ENCODE results near the gene STAMBP. TPM values are rescaled to one million over a fixed set of nuclear protein-coding genes. Genes with fewer than 3 reads are reported as not detected.
"Not testable (repeated sequence)": the region's sequence is repeated elsewhere in the genome, so short reads cannot be mapped to it uniquely, and the experiment has no call there.

The STAMBP gene
- polyA plus RNA-seq, 4 donors: 57.8 to 64.6 (median 61.6) TPM

DNA sequence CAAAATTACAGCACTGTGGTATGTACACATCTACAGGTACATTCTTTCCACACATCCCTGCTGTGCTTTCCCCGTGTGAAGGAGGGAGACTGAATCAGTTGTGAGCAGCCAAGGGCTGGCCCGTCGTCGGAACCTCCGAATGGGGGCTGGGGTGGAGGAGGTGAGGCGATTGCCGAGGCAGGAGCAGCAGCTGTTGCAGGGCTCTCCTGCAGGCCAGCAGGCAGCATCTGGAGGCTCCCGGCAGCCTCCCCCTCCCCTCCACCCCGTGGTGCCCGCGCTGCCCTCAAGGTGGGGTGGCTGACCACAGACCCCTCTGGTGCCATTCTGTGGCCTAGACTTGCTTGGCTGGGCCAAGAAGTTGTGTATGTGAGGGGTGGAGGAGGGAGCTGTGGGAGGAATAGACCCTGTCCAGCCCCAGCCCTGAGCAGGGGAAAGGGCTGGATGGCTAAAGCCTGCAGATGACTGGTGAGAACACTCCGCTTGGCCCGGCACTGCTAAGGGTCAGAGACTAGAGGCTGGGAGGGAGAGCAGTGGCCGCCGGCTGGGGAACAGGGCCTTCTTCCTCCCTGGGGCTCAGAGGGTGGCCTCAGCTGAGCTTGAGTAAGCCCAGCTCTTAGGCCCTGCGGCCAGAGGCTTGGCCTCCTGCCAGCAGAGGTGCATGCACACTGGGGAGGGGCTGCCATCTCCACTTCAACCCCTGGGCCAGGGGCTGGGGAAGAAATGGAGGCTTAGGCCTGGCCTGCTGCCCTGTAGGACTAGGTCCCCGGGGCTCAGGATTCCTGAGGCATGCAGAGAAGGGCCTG, 7.6 kb downstream of the STAMBP start:
- DNase-seq (ENCODE audit: low read depth in 4 of 4, low spot score in 2 of 4): no peak

- no peak for DNase-seq (ENCODE audit: low read depth in 4 of 4, low spot score in 2 of 4)
Observed at GRCh38 chr2:73837847-73838585, 9.3 kb downstream of the STAMBP start.

GRCh38 chr2:73838889-73839534, 10.3 kb downstream of the STAMBP start:
- DNase-seq (ENCODE audit: low read depth in 4 of 4, low spot score in 2 of 4): no peak

DNA sequence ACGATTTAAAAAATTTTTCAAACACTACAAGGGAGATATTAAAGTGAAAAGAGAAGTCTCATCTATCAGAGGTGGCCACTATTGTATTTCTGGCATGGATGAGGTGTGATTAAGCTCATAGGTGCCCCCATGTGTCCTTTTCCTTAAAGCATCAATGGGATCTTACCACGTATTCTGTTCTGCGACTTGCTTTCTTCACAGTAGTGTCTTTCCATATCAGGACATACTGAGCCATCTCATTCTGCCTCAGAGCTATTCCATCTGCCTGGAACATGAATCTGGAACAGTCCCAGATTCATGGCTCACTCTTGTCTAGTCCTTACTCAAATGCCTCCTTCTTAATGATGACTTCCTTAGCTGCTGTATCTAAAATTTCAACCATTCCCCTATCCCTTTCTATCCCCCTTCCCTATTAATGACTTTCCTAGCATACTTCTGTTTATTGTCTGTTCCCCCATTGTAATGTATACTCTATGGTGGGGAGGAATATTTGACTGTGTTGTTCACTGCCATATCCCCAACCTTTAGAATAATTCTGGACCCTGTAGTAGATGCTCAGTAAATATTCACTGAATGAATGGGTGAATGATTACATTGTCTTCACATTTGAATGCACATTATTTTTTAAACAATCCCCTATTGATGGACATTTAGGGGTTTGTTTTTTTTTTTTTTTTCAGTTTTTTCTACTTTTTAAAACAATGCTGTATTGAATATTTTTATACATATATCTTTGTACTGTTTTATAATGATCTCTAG, 11.1 kb downstream of the STAMBP start:
- no peak for DNase-seq (ENCODE audit: low read depth in 4 of 4, low spot score in 2 of 4)

DNA sequence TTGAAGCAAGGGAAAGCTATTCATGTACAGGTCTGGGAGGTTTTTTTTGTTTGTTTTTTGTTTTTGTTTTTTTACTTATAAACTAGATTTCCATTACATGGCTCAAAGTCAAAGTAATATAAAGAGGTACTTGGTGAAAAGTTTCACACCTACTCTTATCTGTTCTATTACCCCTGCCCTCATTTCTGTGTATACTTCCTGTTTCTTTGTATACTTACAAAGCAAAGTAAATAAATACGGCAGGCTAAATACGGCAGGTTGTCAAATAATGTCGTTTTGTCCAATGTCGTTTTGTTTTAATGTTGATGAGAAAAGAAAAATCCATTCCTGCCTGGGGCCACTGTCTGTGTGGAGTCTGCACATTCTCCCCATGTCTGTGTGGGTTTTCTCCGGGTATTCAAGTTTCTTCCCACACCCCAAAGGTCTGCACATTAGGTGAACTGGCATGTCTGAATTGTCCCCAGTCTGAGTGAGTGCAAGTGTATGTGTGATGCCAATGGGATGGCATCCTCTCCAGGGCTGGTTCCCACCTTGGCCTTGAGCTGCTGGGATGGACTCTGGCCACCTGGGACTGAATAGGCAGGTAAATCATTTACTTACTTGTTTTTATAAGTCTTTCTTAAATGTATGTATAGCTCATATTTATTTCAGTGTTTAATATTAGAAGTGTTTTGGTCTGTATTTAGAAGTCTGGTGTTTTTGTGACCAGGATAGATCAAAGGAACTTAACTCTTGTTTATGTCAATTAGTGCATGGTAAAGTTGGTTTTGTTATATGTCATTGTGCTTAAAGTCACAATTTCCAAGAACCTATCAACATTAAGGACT, 13.4 kb downstream of the STAMBP start:
- no peak for DNase-seq (ENCODE audit: low read depth in 4 of 4, low spot score in 2 of 4)

- DNase-seq (ENCODE audit: low read depth in 4 of 4, low spot score in 2 of 4): no peak
Observed at GRCh38 chr2:73842739-73843019, 13.9 kb downstream of the STAMBP start.

DNA sequence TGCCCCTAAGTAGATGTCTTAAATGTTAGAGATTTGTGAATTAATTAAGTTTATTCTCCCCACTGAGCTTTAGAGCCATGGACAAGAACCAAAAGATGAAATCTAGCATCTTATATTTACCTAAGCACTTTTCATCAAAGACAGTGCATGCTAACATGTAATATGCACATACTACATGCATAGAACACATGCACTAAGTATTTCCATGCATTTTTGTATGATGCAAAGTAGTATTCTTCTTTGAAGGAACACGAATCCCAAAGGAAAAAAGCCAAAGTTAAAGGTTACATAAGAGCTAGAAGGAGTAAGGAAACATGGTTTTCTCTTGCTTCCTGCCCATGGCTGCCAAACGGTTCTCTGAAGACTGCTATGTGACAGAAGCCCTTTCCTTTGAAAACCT, 15.3 kb downstream of the STAMBP start:
- DNase-seq (ENCODE audit: low read depth in 4 of 4, low spot score in 2 of 4): no peak

DNA sequence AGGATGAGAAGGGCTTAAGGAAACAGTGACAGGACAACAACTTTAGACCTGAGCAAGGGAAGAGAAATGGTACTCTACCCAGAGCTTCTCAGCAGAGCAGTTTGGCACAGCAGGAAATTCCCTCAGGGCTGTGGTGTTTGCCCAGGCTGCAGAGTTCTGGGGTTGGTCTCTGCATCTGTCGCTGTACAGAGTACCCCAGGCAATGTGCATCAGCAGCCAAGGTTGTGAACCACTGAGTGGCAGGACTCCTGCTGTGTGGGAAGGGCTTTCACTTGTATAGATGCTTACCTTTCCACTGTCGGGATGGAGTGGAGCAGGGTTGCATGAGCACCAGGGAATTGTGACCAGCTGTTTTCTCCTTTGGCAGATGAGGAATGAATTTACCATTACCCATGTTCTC, 21.2 kb downstream of the STAMBP start:
- DNase-seq (ENCODE audit: low read depth in 4 of 4, low spot score in 2 of 4): no peak

GRCh38 chr2:73851274-73851673, 22.5 kb downstream of the STAMBP start:
- DNase-seq (ENCODE audit: low read depth in 4 of 4, low spot score in 2 of 4): no peak

- no peak for DNase-seq (ENCODE audit: low read depth in 4 of 4, low spot score in 2 of 4)
Observed at GRCh38 chr2:73852020-73852419, 23.3 kb downstream of the STAMBP start.

GRCh38 chr2:73855526-73855925, 26.8 kb downstream of the STAMBP start:
- DNase-seq (ENCODE audit: low read depth in 4 of 4, low spot score in 2 of 4): no peak

DNA sequence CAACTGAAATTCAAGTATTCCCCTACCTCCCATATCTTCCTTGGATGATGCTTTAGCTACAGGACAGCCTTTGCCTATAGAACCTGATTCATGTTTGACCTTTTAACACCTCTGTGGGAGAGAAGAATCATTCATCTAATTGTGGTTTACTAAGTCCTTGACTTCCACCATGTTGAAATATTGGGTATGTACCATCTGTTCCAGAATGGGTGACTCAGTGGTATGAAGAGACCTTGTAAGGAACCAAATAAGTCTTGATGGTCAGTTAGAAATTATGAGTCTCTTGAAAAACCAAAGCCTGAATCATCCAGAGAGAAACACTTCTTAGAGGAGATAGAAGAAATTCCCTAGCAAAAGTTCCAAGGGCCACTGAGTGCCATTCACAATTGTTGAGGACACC, 27.5 kb downstream of the STAMBP start:
- DNase-seq (ENCODE audit: low read depth in 4 of 4, low spot score in 2 of 4): no peak

- no peak for DNase-seq (ENCODE audit: low read depth in 4 of 4, low spot score in 2 of 4)
Observed at GRCh38 chr2:73859721-73860586, 31.2 kb downstream of the STAMBP start.

GRCh38 chr2:73862987-73863386, 34.2 kb downstream of the STAMBP start:
- DNase-seq (ENCODE audit: low read depth in 4 of 4, low spot score in 2 of 4): no peak

DNA sequence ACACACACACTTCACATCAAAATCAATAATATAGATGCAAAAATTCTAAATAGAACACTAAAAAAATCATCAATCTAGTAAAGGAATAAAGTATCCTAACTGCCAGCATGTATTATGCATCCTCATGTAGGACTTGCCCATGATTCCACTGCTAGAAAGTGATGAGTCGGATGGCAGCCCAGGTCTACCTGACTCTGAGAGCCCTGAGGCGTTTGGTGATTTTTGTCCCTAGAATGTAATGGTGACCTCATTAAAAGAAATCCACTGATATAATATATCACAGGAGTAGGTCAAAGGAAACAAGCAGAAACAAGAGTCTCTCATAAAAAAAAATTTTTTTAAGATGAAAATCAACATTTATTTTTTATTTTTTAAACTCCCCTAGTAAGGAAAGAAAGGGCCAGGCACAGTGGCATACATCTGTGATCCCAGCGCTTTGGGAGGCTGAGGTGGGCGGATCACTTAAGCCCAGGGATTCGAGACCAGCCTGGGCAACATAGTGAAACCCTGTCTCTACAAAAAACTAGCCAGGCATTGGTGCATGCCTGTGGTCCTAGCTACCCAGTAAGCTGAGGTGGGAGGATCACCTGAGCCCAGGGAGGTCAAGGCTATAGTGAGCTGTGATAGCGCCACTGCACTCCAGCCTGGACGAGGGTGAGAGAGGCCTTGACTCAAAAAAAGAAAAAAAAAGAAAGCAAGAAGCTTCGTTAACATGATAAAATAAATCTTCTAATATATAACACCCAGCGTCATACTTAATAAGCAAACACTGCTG, 39.6 kb downstream of the STAMBP start:
- DNase-seq (ENCODE audit: low read depth in 4 of 4, low spot score in 2 of 4): no peak

DNA sequence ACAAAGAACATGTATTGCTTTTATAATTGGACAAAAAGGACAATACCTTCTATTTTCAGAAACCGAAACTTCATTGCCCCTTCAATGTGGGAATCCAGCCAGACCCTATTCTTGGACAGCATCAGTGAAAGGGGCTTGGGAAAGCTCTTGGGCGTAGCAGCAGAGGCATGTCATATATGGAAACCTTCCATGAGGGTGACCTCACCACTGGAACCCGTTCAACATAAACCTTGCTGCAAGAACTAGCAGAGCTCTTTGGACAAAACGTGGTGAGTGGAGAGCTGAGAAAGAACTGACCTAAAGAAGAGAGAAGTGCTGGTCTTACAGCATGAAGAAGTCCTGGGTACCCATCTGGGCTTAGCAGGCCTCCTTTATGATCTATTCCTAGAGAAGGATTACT, 41.3 kb downstream of the STAMBP start:
- DNase-seq (ENCODE audit: low read depth in 4 of 4, low spot score in 2 of 4): peak in 1 of 4 donors; percentile 9

GRCh38 chr2:73877071-73877802, 48.5 kb downstream of the STAMBP start:
- DNase-seq (ENCODE audit: low read depth in 4 of 4, low spot score in 2 of 4): no peak

DNA sequence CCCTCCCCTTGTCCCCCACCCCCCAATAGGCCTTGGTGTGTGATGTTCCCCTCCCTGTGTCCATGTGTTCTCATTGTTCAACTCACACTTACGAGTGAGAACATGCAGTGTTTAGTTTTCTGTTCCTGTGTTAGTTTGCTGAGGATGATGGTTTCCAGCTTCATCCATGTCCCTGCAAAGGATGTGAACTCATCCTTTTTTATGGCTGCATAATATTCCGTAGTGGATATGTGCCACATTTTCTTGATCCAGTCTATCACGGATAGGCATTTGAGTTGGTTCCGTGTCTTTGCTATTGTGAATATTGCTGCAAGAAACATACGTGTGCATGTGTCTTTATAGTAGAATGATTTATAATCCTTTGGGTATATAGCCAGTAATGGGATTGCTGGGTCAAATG, 49.2 kb downstream of the STAMBP start:
- DNase-seq (ENCODE audit: low read depth in 4 of 4, low spot score in 2 of 4): not testable (repeated sequence)

Data from left renal cortex interstitium (tissue), 4 donors.